Panc1 (cell line): ENCODE data around the gene RTCB.
"Not testable (repeated sequence)": the region's sequence is repeated elsewhere in the genome, so short reads cannot be mapped to it uniquely, and the experiment has no call there.

Source experiments
- POLR2AphosphoS5 ChIP-seq: IDR thresholded peaks from 2 replicates; pipeline ENCODE4 v1.6.1; 2012; ENCODE audit warnings: mild to moderate bottlenecking, low read depth, low read length, moderate library complexity
- TF ChIP-seq, protein P1 (sequence below): fragments of 450-650 bp; IDR thresholded peaks from 2 replicates; pipeline ENCODE4 v1.5.1; 2017; ENCODE audit warnings: mild to moderate bottlenecking

DNA sequence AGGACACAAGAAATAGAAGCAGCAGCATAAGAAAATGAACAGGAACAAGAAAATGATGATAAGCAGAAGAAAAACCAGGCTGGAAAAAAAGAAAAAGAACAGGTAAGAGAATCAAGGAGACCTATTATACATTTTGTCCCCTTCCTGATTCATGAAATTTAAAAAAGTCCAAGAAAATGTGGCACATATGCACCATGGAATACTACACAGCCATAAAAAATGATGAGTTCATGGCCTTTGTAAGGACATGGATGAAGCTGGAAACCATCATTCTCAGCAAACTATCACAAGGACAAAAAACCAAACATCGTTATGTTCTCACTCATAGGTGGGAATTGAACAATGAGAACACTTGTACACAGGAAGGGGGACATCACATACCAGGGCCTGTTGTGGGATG is 60.2 kb downstream of the RTCB start:
- TF ChIP-seq, protein P1, sequence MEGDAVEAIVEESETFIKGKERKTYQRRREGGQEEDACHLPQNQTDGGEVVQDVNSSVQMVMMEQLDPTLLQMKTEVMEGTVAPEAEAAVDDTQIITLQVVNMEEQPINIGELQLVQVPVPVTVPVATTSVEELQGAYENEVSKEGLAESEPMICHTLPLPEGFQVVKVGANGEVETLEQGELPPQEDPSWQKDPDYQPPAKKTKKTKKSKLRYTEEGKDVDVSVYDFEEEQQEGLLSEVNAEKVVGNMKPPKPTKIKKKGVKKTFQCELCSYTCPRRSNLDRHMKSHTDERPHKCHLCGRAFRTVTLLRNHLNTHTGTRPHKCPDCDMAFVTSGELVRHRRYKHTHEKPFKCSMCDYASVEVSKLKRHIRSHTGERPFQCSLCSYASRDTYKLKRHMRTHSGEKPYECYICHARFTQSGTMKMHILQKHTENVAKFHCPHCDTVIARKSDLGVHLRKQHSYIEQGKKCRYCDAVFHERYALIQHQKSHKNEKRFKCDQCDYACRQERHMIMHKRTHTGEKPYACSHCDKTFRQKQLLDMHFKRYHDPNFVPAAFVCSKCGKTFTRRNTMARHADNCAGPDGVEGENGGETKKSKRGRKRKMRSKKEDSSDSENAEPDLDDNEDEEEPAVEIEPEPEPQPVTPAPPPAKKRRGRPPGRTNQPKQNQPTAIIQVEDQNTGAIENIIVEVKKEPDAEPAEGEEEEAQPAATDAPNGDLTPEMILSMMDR, result not testable (repeated sequence)
- not testable (repeated sequence) for TF ChIP-seq POLR2AphosphoS5
